HEK293 (cell line): Measurements from ENCODE around the gene DDR1.

Source experiments
- CTCF ChIA-PET: fragments of 350-600 bp; formaldehyde crosslinking; extraction: SDS; loops from one replicate; lab custom pipeline; 2021; ENCODE audit warnings: antibody characterized with exemption; lab: Yijun Ruan, JAX
- POLR2A ChIA-PET: fragments of 300-600 bp; formaldehyde crosslinking; extraction: SDS; loops from one replicate; lab custom pipeline; 2020; ENCODE audit warnings: antibody characterized with exemption, inconsistent platforms; lab: Yijun Ruan, JAX
- H3K27ac ChIP-seq: fragments of 200-500 bp; sonication (Bioruptor generic); 2 replicates; pipeline ENCODE4 v1.5.1; 2014; ENCODE audit warnings: low read depth, low read length, control low read depth, inconsistent platforms; ENCODE audit errors: extremely low read depth
- H3K36me3 ChIP-seq, 2 experiments: fragments of 200-500 bp in 1 of 2; sonication (Bioruptor generic) in 1 of 2; 1 replicate in 1 of 2; 2 replicates in 1 of 2; pipeline ENCODE4 v1.5.1; 2014 to 2017; ENCODE audit warnings: inconsistent platforms in 2 of 2, low read length in 2 of 2; ENCODE audit not compliant: control insufficient read depth in 2 of 2, insufficient read depth in 1 of 2
- H3K4me1 ChIP-seq: fragments of 200-500 bp; sonication (Bioruptor generic); 2 replicates; pipeline ENCODE4 v1.5.1; 2014; ENCODE audit warnings: mild to moderate bottlenecking, low read length, inconsistent platforms; ENCODE audit not compliant: control insufficient read depth, insufficient read depth
- H3K4me3 ChIP-seq: 2 replicates; pipeline ENCODE4 v1.5.1; 2011; ENCODE audit warnings: low read depth, mild to moderate bottlenecking, control low read depth, low read length, moderate library complexity
- H3K9me3 ChIP-seq: fragments of 200-500 bp; sonication (Bioruptor generic); 2 replicates; pipeline ENCODE4 v1.5.1; 2014; ENCODE audit warnings: low read depth, low read length, inconsistent platforms; ENCODE audit not compliant: control insufficient read depth, insufficient read depth
- GLIS2 ChIP-seq: fragments of 450-650 bp; formaldehyde crosslinking; IDR thresholded peaks from 2 replicates; pipeline ENCODE4 v1.5.1; 2016; ENCODE audit warnings: missing biosample characterization, missing genetic modification characterization
- RBAK ChIP-seq: fragments of 450-650 bp; formaldehyde crosslinking; IDR thresholded peaks from 2 replicates; pipeline ENCODE4 v1.5.1; 2016; ENCODE audit warnings: missing biosample characterization, missing genetic modification characterization
- SCRT1 ChIP-seq: fragments of 450-650 bp; formaldehyde crosslinking; IDR thresholded peaks from 2 replicates; pipeline ENCODE4 v1.5.1; 2016; ENCODE audit warnings: missing biosample characterization, missing genetic modification characterization, borderline replicate concordance
- SCRT2 ChIP-seq: fragments of 450-650 bp; formaldehyde crosslinking; IDR thresholded peaks from 2 replicates; pipeline ENCODE4 v1.5.1; 2016; ENCODE audit warnings: missing biosample characterization, missing genetic modification characterization
- SP3 ChIP-seq: fragments of 450-650 bp; formaldehyde crosslinking; IDR thresholded peaks from 2 replicates; pipeline ENCODE4 v1.5.1; 2016; ENCODE audit warnings: missing biosample characterization, missing genetic modification characterization
- SP7 ChIP-seq: fragments of 450-650 bp; formaldehyde crosslinking; IDR thresholded peaks from 2 replicates; pipeline ENCODE4 v1.5.1; 2016; ENCODE audit warnings: missing biosample characterization, missing genetic modification characterization
- ZBTB20 ChIP-seq: fragments of 450-650 bp; formaldehyde crosslinking; IDR thresholded peaks from 2 replicates; pipeline ENCODE4 v1.5.1; 2016; ENCODE audit warnings: missing biosample characterization, missing genetic modification characterization
- ZBTB8A ChIP-seq: fragments of 450-650 bp; formaldehyde crosslinking; IDR thresholded peaks from 2 replicates; pipeline ENCODE4 v1.5.1; 2016; ENCODE audit warnings: missing biosample characterization, missing genetic modification characterization
- ZNF146 ChIP-seq: fragments of 450-650 bp; formaldehyde crosslinking; IDR thresholded peaks from 2 replicates; pipeline ENCODE4 v1.5.1; 2016; ENCODE audit warnings: missing biosample characterization, missing genetic modification characterization
- ZNF514 ChIP-seq: fragments of 450-650 bp; formaldehyde crosslinking; IDR thresholded peaks from 2 replicates; pipeline ENCODE4 v1.5.1; 2016; ENCODE audit warnings: missing biosample characterization, missing genetic modification characterization
- ZNF561 ChIP-seq: fragments of 450-650 bp; IDR thresholded peaks from 2 replicates; pipeline ENCODE4 v1.5.1; 2018; ENCODE audit warnings: missing biosample characterization, missing genetic modification characterization, borderline replicate concordance
- ZNF776 ChIP-seq: fragments of 450-650 bp; formaldehyde crosslinking; IDR thresholded peaks from 2 replicates; pipeline ENCODE4 v1.5.0; 2017; ENCODE audit warnings: missing biosample characterization, missing genetic modification characterization, borderline replicate concordance
- TF ChIP-seq, protein P1 (sequence below): fragments of 450-650 bp; formaldehyde crosslinking; IDR thresholded peaks from 2 replicates; pipeline ENCODE4 v1.5.1; 2016; ENCODE audit warnings: missing biosample characterization, missing genetic modification characterization
- TF ChIP-seq, protein P2 (sequence below): fragments of 450-650 bp; formaldehyde crosslinking; IDR thresholded peaks from 2 replicates; pipeline ENCODE4 v1.5.1; 2016; ENCODE audit warnings: missing biosample characterization, missing genetic modification characterization, borderline replicate concordance
- TF ChIP-seq, protein P3 (sequence below): fragments of 450-650 bp; formaldehyde crosslinking; IDR thresholded peaks from 2 replicates; pipeline ENCODE4; 2016; ENCODE audit warnings: missing biosample characterization, missing genetic modification characterization
- TF ChIP-seq, protein P4 (sequence below): fragments of 450-650 bp; formaldehyde crosslinking; IDR thresholded peaks from 2 replicates; pipeline ENCODE4 v1.5.1; 2016; ENCODE audit warnings: missing biosample characterization, missing genetic modification characterization
- TF ChIP-seq, protein P5 (sequence below): fragments of 450-650 bp; formaldehyde crosslinking; optimal IDR thresholded peaks from 2 replicates; pipeline ENCODE3; 2016; ENCODE audit warnings: missing biosample characterization, mild to moderate bottlenecking, missing genetic modification characterization

DDR1 gene

DNA sequence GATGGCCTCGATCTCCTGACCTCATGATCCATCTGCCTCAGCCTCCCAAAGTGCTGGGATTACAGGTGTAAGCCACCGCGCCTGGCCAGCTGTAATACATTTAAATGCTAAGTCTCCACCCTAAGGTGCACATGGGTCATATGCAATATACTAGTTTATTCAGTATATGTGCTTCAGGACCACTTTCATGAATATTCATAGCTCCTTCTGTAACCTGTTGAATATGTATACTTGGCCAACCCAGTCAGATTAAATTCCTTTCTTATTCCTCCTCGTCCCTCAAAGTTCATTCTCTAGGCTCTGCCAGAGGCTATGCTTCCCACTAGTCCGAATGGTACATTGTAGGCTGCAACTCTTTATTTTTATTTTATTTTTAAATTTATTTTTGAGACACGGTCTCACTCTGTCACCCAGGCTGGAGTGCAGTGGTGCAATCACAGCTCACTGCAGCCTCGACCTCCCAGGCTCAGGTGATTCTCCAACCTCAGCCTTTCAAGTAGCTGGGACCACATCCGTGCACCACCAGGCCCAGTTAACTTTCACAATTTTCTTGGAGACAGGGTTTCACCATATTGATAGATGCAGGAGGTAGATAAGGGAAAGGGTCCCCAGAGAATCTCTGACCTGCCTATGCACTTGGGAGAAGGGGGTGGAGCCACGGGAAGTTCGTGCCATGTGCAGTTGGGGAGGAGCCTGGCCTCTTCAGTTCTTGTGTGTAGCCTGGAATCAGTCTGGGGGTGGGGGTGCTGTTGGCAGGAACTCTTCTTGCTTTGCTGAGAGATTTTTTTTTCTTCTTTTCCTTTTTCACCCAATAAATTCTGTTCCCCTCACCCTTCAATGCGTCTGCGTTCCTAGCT lies 41.3 kb upstream of the DDR1 start:
- Histone ChIP-seq H3K27ac (no peak overlapping the region), H3K4me3 (no peak overlapping the region), H3K36me3 (no peaks in the 10 kb centered on the region), H3K4me1 (peaks cover 14% of the 10 kb centered on the region), H3K9me3 (no peaks in the 10 kb centered on the region)
- ChIA-PET CTCF (interaction anchor here (0.7 to 6.5 kb wide), 15 partner anchors 10 to 359 kb away, joined by 3 to 60 read pairs (median 8); partner anchors contain the start of gene VARS2), POLR2A (interaction anchor here (0.6 to 1.3 kb wide), 7 partner anchors 8 to 79 kb away, joined by 3 to 6 read pairs (median 3); partner anchors contain the start of gene DDR1)
- TF ChIP-seq, protein P1, sequence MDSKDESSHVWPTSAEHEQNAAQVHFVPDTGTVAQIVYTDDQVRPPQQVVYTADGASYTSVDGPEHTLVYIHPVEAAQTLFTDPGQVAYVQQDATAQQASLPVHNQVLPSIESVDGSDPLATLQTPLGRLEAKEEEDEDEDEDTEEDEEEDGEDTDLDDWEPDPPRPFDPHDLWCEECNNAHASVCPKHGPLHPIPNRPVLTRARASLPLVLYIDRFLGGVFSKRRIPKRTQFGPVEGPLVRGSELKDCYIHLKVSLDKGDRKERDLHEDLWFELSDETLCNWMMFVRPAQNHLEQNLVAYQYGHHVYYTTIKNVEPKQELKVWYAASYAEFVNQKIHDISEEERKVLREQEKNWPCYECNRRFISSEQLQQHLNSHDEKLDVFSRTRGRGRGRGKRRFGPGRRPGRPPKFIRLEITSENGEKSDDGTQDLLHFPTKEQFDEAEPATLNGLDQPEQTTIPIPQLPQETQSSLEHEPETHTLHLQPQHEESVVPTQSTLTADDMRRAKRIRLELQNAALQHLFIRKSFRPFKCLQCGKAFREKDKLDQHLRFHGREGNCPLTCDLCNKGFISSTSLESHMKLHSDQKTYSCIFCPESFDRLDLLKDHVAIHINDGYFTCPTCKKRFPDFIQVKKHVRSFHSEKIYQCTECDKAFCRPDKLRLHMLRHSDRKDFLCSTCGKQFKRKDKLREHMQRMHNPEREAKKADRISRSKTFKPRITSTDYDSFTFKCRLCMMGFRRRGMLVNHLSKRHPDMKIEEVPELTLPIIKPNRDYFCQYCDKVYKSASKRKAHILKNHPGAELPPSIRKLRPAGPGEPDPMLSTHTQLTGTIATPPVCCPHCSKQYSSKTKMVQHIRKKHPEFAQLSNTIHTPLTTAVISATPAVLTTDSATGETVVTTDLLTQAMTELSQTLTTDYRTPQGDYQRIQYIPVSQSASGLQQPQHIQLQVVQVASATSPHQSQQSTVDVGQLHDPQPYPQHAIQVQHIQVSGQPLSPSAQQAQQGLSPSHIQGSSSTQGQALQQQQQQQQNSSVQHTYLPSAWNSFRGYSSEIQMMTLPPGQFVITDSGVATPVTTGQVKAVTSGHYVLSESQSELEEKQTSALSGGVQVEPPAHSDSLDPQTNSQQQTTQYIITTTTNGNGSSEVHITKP (tag by site-specific recombination), result peak; percentile 58
- TF ChIP-seq SCRT2 (tag by site-specific recombination), result peak; percentile 74
- TF ChIP-seq, protein P2, sequence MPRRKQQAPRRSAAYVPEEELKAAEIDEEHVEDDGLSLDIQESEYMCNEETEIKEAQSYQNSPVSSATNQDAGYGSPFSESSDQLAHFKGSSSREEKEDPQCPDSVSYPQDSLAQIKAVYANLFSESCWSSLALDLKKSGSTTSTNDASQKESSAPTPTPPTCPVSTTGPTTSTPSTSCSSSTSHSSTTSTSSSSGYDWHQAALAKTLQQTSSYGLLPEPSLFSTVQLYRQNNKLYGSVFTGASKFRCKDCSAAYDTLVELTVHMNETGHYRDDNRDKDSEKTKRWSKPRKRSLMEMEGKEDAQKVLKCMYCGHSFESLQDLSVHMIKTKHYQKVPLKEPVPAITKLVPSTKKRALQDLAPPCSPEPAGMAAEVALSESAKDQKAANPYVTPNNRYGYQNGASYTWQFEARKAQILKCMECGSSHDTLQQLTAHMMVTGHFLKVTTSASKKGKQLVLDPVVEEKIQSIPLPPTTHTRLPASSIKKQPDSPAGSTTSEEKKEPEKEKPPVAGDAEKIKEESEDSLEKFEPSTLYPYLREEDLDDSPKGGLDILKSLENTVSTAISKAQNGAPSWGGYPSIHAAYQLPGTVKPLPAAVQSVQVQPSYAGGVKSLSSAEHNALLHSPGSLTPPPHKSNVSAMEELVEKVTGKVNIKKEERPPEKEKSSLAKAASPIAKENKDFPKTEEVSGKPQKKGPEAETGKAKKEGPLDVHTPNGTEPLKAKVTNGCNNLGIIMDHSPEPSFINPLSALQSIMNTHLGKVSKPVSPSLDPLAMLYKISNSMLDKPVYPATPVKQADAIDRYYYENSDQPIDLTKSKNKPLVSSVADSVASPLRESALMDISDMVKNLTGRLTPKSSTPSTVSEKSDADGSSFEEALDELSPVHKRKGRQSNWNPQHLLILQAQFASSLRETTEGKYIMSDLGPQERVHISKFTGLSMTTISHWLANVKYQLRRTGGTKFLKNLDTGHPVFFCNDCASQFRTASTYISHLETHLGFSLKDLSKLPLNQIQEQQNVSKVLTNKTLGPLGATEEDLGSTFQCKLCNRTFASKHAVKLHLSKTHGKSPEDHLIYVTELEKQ (tag by site-specific recombination), result no peak
- TF ChIP-seq SP7, result peak; percentile 36; the same call in 1 of the 2 replicates
- TF ChIP-seq SCRT1 (tag by site-specific recombination), result peak; percentile 56; the same call in 1 of the 2 replicates
- TF ChIP-seq, protein P3, sequence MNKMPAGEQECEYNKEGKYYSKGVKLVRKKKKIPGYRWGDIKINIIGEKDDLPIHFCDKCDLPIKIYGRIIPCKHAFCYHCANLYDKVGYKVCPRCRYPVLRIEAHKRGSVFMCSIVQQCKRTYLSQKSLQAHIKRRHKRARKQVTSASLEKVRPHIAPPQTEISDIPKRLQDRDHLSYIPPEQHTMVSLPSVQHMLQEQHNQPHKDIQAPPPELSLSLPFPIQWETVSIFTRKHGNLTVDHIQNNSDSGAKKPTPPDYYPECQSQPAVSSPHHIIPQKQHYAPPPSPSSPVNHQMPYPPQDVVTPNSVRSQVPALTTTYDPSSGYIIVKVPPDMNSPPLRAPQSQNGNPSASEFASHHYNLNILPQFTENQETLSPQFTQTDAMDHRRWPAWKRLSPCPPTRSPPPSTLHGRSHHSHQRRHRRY, result no peak
- 0 out of 2 replicates have a peak, but pooled peaks have one; percentile 12 for TF ChIP-seq SP3 (tag by site-specific recombination)
- TF ChIP-seq ZNF561 (tag by site-specific recombination), result 0 out of 2 replicates have a peak, but pooled peaks have one; percentile 45

DNA sequence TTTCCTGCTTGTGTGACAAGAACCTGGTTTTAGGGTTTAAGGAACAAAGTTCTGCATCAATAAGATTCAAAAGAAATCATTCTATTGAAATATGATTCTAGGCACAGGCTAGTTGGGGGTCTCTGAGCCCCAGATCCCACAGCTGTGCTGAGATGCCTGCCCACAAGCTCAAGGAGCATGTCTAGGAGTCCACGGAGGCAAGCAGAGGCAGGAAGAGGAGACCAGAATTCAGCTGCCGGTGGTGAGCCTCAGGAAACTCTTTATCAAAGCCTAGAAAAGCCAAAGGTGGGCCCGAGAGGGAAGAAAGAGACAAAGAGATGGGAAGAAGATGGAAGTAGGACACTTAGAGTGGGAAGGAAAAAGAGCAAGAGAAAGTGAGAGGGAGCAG lies 40.7 kb upstream of the DDR1 start:
- CTCF ChIA-PET, result interaction anchor here (0.6 to 6.5 kb wide), 17 partner anchors 9 to 360 kb away, joined by 3 to 60 read pairs (median 8); partner anchors contain the start of gene VARS2
- no peak overlapping the region for H3K27ac ChIP-seq
- H3K36me3 ChIP-seq, result no peaks in the 10 kb centered on the region
- no peaks in the 10 kb centered on the region for H3K9me3 ChIP-seq
- H3K4me3 ChIP-seq, result no peak overlapping the region
- POLR2A ChIA-PET, result interaction anchor here (0.9 to 1.3 kb wide), 6 partner anchors 9 to 79 kb away, joined by 3 to 6 read pairs (median 3); partner anchors contain the start of gene DDR1
- TF ChIP-seq, protein P4, sequence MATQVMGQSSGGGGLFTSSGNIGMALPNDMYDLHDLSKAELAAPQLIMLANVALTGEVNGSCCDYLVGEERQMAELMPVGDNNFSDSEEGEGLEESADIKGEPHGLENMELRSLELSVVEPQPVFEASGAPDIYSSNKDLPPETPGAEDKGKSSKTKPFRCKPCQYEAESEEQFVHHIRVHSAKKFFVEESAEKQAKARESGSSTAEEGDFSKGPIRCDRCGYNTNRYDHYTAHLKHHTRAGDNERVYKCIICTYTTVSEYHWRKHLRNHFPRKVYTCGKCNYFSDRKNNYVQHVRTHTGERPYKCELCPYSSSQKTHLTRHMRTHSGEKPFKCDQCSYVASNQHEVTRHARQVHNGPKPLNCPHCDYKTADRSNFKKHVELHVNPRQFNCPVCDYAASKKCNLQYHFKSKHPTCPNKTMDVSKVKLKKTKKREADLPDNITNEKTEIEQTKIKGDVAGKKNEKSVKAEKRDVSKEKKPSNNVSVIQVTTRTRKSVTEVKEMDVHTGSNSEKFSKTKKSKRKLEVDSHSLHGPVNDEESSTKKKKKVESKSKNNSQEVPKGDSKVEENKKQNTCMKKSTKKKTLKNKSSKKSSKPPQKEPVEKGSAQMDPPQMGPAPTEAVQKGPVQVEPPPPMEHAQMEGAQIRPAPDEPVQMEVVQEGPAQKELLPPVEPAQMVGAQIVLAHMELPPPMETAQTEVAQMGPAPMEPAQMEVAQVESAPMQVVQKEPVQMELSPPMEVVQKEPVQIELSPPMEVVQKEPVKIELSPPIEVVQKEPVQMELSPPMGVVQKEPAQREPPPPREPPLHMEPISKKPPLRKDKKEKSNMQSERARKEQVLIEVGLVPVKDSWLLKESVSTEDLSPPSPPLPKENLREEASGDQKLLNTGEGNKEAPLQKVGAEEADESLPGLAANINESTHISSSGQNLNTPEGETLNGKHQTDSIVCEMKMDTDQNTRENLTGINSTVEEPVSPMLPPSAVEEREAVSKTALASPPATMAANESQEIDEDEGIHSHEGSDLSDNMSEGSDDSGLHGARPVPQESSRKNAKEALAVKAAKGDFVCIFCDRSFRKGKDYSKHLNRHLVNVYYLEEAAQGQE, result no peak
- TF ChIP-seq ZBTB20 (tag by site-specific recombination), result 0 out of 2 replicates have a peak, but pooled peaks have one; percentile 10
- TF ChIP-seq, protein P5, sequence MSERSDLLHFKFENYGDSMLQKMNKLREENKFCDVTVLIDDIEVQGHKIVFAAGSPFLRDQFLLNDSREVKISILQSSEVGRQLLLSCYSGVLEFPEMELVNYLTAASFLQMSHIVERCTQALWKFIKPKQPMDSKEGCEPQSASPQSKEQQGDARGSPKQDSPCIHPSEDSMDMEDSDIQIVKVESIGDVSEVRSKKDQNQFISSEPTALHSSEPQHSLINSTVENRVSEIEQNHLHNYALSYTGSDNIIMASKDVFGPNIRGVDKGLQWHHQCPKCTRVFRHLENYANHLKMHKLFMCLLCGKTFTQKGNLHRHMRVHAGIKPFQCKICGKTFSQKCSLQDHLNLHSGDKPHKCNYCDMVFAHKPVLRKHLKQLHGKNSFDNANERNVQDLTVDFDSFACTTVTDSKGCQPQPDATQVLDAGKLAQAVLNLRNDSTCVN (tag by site-specific recombination), result no peak
- no peak for TF ChIP-seq ZNF514 (tag by site-specific recombination)
- TF ChIP-seq ZBTB8A (tag by site-specific recombination), result no peak
- no peak for TF ChIP-seq ZNF776 (tag by site-specific recombination)
- no peak for TF ChIP-seq GLIS2 (tag by site-specific recombination)
- no peak for TF ChIP-seq ZNF146
- TF ChIP-seq RBAK (tag by site-specific recombination), result no peak
- H3K4me1 ChIP-seq, result peaks cover 14% of the 10 kb centered on the region
